Gastroesophageal sphincter (tissue), 3 donors: ENCODE results near the gene C1orf50.

Experiments
- EP300 ChIP-seq: sonication (generic); formaldehyde crosslinking; IDR thresholded peaks from one replicate; pipeline ENCODE4 v1.6.1; 2017; ENCODE audit warnings: antibody characterized with exemption, mild to moderate bottlenecking
- POLR2A ChIP-seq, 2 donors: fragments of 450-650 bp; IDR thresholded peaks; one replicate each; pipeline ENCODE4 v1.6.1; 2017; ENCODE audit warnings: antibody characterized with exemption in 2 of 2, mild to moderate bottlenecking in 2 of 2, moderate library complexity in 1 of 2
- POLR2AphosphoS5 ChIP-seq: sonication (generic); formaldehyde crosslinking; IDR thresholded peaks from one replicate; pipeline ENCODE4 v1.6.1; 2017; ENCODE audit warnings: antibody characterized with exemption
- TF ChIP-seq, protein P1 (sequence below), 4 experiments: fragments of 200-600 bp in 2 of 4; fragments of 450-650 bp in 2 of 4; sonication (generic) in 1 of 4; IDR thresholded peaks; one replicate each; pipeline ENCODE4 v1.5.1; 2017 to 2019; ENCODE audit warnings: antibody characterized with exemption in 4 of 4, mild to moderate bottlenecking in 2 of 4, moderate library complexity in 2 of 4

- TF ChIP-seq, protein P1, sequence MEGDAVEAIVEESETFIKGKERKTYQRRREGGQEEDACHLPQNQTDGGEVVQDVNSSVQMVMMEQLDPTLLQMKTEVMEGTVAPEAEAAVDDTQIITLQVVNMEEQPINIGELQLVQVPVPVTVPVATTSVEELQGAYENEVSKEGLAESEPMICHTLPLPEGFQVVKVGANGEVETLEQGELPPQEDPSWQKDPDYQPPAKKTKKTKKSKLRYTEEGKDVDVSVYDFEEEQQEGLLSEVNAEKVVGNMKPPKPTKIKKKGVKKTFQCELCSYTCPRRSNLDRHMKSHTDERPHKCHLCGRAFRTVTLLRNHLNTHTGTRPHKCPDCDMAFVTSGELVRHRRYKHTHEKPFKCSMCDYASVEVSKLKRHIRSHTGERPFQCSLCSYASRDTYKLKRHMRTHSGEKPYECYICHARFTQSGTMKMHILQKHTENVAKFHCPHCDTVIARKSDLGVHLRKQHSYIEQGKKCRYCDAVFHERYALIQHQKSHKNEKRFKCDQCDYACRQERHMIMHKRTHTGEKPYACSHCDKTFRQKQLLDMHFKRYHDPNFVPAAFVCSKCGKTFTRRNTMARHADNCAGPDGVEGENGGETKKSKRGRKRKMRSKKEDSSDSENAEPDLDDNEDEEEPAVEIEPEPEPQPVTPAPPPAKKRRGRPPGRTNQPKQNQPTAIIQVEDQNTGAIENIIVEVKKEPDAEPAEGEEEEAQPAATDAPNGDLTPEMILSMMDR (IDR thresholded peaks at IDR 0.05), result no peak
- TF ChIP-seq POLR2A (IDR thresholded peaks at IDR 0.05) (no peak), EP300 (no peak), POLR2AphosphoS5 (no peak)
These were observed 7.9 kb upstream of the C1orf50 start for GRCh38 chr1:42759114-42759513.
